Panc1 (cell line): ENCODE measurements around the gene UBE2E1. TPM values are rescaled to one million over a fixed set of nuclear protein-coding genes. Genes with fewer than 3 reads are reported as not detected.

ENCODE experiments used
- ATAC-seq: fragments of 200-7000 bp; cut with Tn5 transposase; 2 replicates; pipeline ENCODE4 v1.9.1; 2020; ENCODE audit warnings: mild to moderate bottlenecking, moderate library complexity
- BruUV-seq: library from RNA; stranded (reverse); fragments of 400-500 nt; replicated peaks from 2 replicates; lab custom pipeline; 2021; lab: Mats Ljungman, UMichigan
- CTCF ChIA-PET: fragments of 300-600 bp; sonication (Branson Sonifier 250); formaldehyde crosslinking; loops from one replicate; lab custom pipeline; 2022; ENCODE audit warnings: antibody characterized with exemption; lab: Charles Lee
- POLR2A ChIA-PET: fragments of 300-600 bp; sonication (Branson Sonifier 250); formaldehyde crosslinking; loops from one replicate; lab custom pipeline; 2022; ENCODE audit warnings: antibody characterized with exemption; lab: Charles Lee
- DNase-seq: peaks from one replicate; pipeline ENCODE4 v3.0.0-alpha.2; 2010; ENCODE audit warnings: low read depth, low spot score
- H3K27ac ChIP-seq: 2 replicates; pipeline ENCODE4 v1.5.1; 2011; ENCODE audit warnings: mild to moderate bottlenecking, low read length, inconsistent platforms
- H3K27me3 ChIP-seq: fragments of 200-500 bp; sonication (Bioruptor generic); 2 replicates; pipeline ENCODE4 v1.6.0; 2014; ENCODE audit warnings: low read length, inconsistent platforms; ENCODE audit not compliant: control insufficient read depth, insufficient read depth
- H3K36me3 ChIP-seq: fragments of 200-500 bp; sonication (Bioruptor generic); 2 replicates; pipeline ENCODE4 v1.5.1; 2014; ENCODE audit warnings: inconsistent platforms, mild to moderate bottlenecking, low read length, moderate library complexity; ENCODE audit not compliant: control insufficient read depth, insufficient read depth
- H3K4me1 ChIP-seq: 2 replicates; pipeline ENCODE4 v1.5.1; 2011; ENCODE audit warnings: inconsistent platforms, mild to moderate bottlenecking, low read length, moderate library complexity; ENCODE audit not compliant: control insufficient read depth, insufficient read depth
- H3K4me3 ChIP-seq, 2 experiments: 2 replicates each; pipeline ENCODE4 v1.5.1; 2011 to 2012; ENCODE audit warnings: low read depth in 2 of 2, low read length in 2 of 2, mild to moderate bottlenecking in 2 of 2, inconsistent platforms in 1 of 2, moderate library complexity in 1 of 2
- H3K9me3 ChIP-seq: fragments of 200-500 bp; sonication (Bioruptor generic); 2 replicates; pipeline ENCODE4 v1.5.1; 2014; ENCODE audit warnings: low read depth, mild to moderate bottlenecking, inconsistent platforms, low read length, moderate library complexity; ENCODE audit not compliant: control insufficient read depth, insufficient read depth
- CTCF ChIP-seq: fragments of 450-650 bp; IDR thresholded peaks from 2 replicates; pipeline ENCODE4 v1.5.1; 2017; ENCODE audit warnings: mild to moderate bottlenecking
- POLR2AphosphoS5 ChIP-seq: IDR thresholded peaks from 2 replicates; pipeline ENCODE4 v1.6.1; 2012; ENCODE audit warnings: mild to moderate bottlenecking, low read depth, low read length, moderate library complexity
- REST ChIP-seq, 2 experiments: IDR thresholded peaks; 2 replicates each; pipeline ENCODE4 v1.6.1; 2011 to 2012; ENCODE audit warnings: low read depth in 2 of 2, control low read depth in 1 of 2, low read length in 1 of 2, mild to moderate bottlenecking in 1 of 2, moderate library complexity in 1 of 2; ENCODE audit not compliant: insufficient read depth in 1 of 2
- SIN3A ChIP-seq: IDR thresholded peaks from 2 replicates; pipeline ENCODE4 v1.6.1; 2012; ENCODE audit warnings: low read depth, mild to moderate bottlenecking, low read length, moderate library complexity, borderline replicate concordance; ENCODE audit not compliant: insufficient read depth
- TCF7L2 ChIP-seq: IDR thresholded peaks from 2 replicates; pipeline ENCODE4 v1.6.1; 2011; ENCODE audit warnings: mild to moderate bottlenecking, low read depth, low read length, inconsistent platforms
- in situ Hi-C: cut with HindIII; loops from 2 replicates; pipeline ENCODE4 v1.10.0; 2016; ENCODE audit warnings: low sequenced_read_pairs, low pct_unique_long_range_greater_than_20kb
- intact Hi-C: fragments of 100-400 bp; cut with micrococcal nuclease; formaldehyde crosslinking; loops from one replicate; pipeline ENCODE4 v1.10.0; 2022; ENCODE audit not compliant: unreplicated experiment
- total RNA-seq: library from RNA; stranded (reverse); gene quantifications from one replicate; pipeline ENCODE4 v1.2.1, GENCODE V29; 2021; ENCODE audit not compliant: unreplicated experiment

Gene UBE2E1
- total RNA-seq, 1 experiment from 2014 or later, result 127 TPM

- Histone ChIP-seq H3K36me3 (no peaks in the 10 kb centered on the region), H3K9me3 (no peaks in the 10 kb centered on the region), H3K27me3 (no peaks in the 10 kb centered on the region), H3K4me3 (no peak overlapping the region), H3K27ac (no peak overlapping the region), H3K4me1 (no peaks in the 10 kb centered on the region)
- in situ Hi-C loops, result no loop called here
- no peak for ATAC-seq
- CTCF ChIA-PET, result no interaction called here
- intact Hi-C loops, result no loop called here
- TF ChIP-seq CTCF (no peak), SIN3A (no peak), TCF7L2 (no peak), REST (IDR thresholded peaks at IDR 0.05; ENCODE audit: insufficient read depth in 1 of 2, low read depth in 2 of 2, low read length in 1 of 2) (no peak), POLR2AphosphoS5 (no peak)
- BruUV-seq, result no TSS peak
- DNase-seq, result no peak
- POLR2A ChIA-PET, result interaction anchor here (0.6 kb wide), 1 partner anchor 51 kb away, joined by 9 read pairs; no protein-coding TSS in a partner anchor
These were observed 27.3 kb upstream of the UBE2E1 start for GRCh38 chr3:23778446-23778845.

- no peak overlapping the region for H3K27ac ChIP-seq
- no TSS peak for BruUV-seq
- POLR2A ChIA-PET, result no interaction called here
- no peak for TF ChIP-seq SIN3A
- no peak for TF ChIP-seq REST (IDR thresholded peaks at IDR 0.05; ENCODE audit: insufficient read depth in 1 of 2, low read depth in 2 of 2, low read length in 1 of 2)
- TF ChIP-seq TCF7L2, result no peak
- no peak for TF ChIP-seq CTCF
- TF ChIP-seq POLR2AphosphoS5, result no peak
- in situ Hi-C loops, result no loop called here
- H3K36me3 ChIP-seq, result no peaks in the 10 kb centered on the region
- ATAC-seq (no peak), DNase-seq (no peak)
- no peak overlapping the region for H3K4me3 ChIP-seq
- no peaks in the 10 kb centered on the region for H3K9me3 ChIP-seq
- no peaks in the 10 kb centered on the region for H3K27me3 ChIP-seq
- H3K4me1 ChIP-seq, result no peaks in the 10 kb centered on the region
- CTCF ChIA-PET, result no interaction called here
- intact Hi-C loops, result no loop called here
These were observed 25.9 kb upstream of the UBE2E1 start for GRCh38 chr3:23779841-23780240.
